ENCODE data around the gene CAPN13.

The CAPN13 gene

DNA sequence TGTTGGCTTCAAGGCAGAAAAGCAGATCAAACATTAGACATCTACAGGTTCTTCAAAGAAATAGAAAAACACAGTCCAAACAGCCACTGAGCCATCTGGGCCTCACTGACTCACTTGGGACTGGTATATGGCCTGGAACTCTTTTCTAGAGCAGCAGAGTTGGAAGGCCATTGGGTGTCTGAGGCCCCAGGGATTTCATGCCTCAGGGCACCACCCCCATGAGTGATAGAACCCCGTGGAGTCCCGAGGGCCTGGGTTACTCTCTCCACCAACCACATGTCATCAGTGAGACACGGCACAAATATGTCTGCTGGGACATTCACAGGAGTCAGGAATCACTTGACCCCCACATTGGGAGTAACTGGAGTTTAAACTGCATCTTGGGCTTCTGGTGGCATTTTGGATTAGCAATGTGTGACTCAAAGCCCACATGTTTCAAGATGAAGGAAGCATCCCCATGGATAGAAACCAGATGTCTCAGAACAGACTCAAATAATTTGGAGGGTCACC lies 44.0 kb downstream of the CAPN13 start:
- no peak for DNase-seq

DNA sequence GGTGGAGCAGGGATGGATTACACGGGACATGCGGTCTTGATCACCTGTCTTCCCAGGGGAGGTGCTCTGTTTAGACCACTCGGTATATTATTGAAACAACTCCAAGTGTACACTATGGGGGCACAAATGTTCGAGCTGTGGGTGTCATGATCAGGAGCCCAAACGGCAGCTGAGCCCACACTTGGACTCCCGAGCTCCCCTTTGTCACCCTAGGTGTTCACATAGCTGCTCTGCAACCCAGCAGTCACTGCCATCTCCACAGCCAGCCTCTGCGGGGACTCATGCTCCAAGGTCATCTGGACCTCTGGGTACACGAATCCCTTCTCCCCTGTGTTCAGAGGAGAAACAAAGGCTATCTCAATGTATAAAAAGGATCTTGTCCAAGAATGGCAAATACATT lies 46.0 kb downstream of the CAPN13 start:
- DNase-seq: no peak

DNA sequence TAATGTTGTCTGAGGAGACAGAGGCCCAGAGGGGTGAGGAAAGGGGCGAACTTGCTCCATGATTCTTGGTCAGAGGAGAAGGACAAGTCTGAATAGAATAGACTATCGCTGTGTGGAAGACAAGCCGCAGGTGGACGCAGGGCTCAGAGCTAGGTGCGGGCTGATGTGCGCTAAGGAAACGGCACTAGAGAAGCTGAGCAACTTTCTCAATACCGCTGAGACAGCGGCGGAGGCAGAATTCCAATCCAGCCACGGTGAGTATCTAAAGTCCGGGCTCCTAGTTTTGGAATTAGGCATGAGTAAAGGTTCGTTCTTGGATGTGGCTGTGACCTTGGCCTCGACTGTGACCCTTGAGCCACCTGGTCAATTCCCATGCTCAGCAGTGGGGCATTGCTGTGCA lies 47.8 kb downstream of the CAPN13 start:
- no peak for DNase-seq

DNA sequence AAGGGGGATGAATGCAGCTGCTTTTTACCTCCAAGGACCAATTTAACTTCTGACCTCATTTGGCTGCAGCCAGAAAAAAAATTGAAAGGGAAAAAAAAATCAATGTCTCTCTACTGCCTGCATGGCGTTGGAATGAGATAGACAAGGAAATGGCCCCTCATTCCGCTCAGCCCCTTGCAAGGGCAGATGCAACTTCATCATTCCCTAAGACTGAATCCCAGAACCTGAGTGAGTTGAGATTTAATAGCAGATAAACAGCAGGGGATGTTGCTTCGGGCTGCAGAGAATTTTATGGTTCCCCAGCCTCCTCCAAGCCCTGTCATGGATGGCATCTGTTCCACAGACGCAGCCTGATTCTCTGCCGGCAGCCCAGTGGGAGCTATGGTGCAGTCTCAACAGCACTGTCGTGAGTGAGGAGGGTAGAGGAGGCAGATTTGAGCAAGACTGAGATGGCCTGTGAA lies 49.0 kb downstream of the CAPN13 start:
- no peak for DNase-seq

DNA sequence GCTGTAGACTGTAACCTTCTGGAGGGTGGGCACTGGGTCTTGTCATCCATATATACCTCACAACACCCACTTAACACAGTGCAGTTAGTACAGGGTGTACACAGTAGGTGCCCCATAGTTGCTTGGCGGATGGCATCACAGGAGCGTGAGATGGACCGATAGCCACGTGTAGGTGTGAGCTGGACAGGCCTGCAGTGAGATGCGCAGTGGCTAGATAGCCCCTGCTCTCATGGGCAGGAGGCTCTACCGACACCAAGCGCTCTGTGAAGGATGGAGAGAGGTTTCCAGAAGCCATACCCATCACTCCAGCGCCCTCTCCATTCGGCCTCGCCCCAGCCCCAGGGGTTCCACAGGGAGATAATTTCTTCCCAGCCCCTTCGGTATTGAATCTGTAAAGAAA lies 49.5 kb downstream of the CAPN13 start:
- no peak for DNase-seq

DNA sequence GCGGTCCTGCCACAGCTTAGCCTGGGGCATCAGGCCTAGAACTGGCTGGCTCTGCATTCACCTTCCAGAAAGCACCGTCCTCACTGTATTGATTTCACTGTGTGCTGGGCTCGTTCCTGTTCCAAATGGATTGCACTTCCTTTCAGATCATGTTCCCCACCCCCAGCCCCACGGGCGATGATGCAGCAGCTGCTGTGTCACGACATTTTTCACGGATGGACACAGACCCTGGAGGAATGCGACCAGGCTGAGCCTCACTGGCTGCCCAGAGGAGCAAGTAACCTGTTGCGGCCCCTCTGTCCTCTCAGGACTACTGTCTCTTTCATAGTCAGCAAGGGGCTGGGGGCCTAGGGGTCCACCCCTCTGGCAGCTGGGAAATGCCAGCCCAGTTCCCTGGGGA lies 50.3 kb downstream of the CAPN13 start:
- no peak for DNase-seq

DNA sequence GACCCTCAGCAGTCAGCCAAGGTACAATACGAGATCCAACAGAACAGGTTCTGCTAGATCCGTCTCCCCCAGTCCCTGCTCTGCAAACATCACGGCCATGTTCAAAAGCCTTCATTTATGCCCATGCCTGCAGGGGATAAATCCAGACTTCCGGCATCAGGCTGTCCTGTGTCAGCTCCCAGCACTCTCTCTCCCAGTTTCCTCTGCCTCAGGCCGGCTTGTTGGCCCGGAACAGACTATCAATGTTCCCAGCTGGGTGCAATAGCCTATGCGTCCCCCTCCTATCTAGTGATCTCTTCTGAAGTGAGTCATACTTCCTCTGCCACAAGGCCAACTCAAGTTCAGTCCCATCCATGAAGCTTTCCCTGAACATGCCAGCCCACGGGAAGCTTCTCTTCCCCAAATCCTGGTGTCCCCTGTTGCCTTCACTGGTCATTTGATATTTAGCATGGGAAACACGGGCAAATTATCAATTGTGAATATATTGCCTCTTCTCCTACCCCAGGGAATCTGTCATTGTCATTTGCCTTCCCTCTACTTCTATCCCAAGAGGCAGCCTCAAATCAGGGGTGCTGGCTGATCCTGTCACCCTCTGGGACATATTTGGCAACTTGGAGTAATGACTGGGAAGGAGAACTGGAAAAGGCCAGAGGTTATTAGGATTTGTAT lies 51.1 kb downstream of the CAPN13 start:
- no peak for DNase-seq

DNA sequence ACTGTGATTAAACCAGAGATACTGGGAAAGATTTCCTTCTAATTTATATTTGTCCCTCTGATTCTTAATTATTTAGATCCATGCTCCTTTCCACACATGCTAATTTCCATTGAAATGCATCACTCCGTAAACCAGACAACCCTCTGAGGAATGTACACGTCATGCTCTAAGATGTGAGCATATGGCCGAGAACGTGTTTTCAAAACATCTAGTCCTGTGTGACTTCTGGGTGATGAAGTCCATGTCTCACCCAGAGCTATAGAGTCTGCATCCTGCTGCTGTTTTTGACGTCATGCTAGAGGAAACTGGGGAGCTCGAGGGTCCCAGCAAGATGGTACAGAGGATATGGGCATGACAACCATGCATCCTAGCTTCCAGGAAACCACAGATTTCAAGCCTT lies 53.6 kb downstream of the CAPN13 start:
- DNase-seq: no peak

DNA sequence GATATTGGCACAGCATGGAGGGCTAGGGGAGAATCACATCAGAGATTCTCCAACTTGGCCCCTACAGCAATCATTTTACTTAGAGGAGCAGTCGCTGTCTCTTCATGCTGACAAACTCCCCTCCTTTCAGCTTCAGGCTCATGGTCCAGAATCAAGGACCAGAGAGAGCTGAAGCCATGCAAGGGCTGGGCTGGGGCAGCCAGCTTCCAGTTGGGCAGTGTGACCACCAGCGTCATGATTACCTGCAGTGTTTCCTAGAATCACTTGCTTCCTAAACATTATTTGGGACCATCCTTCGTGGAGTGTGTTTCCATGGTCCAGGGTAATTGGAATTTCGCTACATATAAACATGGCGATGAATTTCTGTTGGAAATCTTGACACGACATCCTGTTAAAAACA lies 54.4 kb downstream of the CAPN13 start:
- DNase-seq: no peak

DNA sequence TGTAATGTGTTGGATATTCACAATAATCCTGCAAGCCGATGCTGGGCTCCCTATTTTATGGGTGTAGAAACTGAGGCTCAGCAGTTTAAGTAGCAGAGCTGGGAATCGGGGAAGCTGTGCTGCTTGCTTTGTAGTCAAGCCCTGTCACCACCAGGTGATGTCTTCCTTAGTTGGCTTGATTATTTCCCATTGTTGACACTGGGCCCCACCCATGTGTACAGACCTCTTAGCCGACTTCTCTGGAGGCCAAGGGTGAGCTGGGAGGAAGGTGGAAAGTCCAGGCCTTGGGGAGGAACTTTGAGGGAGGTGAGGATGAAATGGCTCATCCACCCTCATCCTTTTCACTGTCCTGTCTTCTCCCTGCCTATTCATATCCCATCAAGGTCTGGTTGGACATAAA lies 60.0 kb downstream of the CAPN13 start:
- DNase-seq: no peak

DNA sequence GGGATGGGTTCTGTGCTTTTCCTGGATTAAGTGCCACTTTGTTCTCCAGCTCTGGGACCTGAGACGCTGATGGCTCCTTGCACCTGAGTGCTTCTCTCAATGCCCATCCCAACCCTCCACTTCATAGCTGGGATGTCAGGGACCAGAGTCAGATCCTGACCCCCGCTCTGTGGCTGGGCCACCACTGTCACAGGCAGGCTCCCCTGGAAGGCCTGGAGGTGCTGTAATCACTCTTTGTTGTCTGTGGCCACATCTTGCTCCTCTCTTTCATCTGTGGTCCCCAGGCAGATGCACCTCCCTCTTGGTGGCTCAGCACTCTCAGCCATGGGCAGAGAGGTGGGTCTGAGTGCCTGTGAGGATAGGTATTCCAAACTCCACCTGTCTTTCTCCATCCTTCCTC lies 62.4 kb downstream of the CAPN13 start:
- DNase-seq: no peak

DNA sequence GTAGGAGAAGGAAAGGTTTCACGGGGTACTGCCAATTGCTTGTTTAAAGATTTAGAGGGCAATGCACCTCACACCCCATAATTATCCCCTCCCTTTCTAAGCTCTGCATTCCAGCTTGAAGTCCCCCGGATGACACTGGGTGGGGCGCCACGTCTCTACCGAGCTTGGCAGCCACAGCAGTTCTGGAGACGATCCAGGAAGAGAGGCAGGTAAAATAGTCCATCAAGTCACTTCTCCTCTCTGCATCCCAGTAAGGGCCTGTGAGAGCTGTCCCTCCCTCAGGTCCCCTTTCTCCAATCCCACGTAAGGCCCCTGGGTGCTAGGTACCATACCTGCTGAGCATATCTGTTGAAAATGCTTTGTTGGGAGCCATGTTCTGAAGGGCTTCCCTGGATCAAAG lies 65.7 kb downstream of the CAPN13 start:
- DNase-seq: no peak

DNA sequence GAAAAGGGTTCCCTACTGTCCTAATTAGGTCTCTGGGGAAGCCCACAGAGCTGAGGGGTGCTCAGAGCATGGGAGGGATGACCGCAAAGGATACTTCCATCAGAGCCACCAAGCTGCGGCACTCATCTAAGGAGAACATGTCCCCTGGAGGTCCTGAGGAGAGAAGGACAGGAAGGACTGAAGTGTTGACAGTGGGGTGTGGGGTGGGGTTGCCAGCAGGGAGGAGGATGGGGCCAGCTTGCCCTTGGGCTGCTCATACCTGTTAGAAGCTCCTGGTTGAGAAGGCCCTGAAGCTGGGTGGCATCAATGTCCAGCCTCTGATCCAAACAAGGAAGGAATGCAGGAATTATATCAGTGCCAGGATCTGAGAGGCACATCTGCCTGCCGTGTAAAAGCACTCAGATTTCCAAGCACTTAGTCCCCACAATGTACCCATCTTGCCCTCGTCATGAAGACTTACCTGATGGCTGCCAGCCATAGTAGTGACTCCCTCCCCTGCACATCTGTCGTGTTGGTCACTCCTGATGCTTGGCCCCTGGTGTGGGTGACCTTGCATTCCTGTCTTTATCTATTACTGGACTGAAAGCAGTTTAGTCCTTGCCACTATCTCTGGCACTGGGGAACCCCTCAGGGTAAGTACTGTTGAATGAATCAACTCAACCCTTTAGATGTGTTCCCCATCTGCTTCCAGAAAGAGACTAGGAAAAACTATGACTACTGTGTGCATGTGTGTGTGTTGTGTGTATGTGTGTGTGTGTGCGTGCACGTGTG lies 68.9 kb downstream of the CAPN13 start:
- no peak for DNase-seq

DNA sequence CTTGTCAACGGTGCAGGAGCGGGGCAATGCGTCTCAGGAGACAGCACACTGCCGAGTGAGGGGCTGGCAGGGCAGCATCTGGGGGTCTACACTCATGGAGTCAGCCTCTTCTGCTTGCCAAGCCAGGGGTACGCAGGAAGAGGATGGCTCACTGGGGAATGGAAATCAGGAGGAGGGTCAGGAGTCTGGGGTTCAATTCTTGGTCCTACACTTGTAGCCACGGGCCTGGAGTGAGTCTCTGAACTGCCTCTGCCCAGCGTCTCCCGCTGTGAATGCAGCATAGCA lies 70.0 kb downstream of the CAPN13 start:
- no peak for DNase-seq

DNA sequence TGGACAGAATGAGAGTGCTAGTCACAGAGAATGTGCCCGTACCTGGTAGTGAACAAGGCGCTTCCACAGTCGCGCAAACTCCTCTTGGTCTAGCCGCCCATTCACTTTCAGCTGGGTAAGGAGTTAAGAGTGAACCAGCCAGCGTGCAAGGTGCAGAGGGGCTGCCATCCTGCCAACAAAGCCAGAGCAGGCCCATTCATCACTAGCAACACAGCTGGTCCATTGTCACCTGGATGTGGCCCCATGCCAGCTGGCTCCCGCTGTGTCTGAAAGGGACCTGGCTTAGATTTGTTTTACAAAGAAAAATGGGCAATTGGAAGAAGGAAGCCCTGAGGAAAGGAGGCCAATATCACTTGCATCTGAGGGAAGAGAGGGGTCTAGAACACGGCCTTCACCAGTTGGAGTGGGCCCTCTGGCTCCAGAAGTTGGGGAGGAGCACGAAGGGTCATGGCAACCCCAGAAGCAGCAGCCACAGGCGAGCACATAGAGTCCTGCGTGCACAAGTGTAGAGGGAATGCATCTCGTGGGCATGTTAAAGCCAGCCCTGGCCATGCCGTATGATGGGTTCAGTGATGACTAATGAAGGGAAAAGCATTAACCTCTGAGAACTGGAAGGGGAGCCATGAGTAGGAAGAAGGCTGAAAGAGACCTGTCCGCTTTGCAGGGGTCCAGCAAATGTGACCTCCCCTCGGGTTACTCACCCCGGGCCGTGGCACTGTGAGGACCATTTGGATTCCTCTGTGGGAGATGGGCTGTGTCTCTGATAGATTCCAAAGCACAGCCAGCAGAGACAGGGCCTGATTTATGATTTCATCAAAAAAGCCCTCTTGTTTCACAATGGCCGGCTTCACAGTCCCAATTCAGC lies 70.6 kb downstream of the CAPN13 start:
- DNase-seq: no peak

DNA sequence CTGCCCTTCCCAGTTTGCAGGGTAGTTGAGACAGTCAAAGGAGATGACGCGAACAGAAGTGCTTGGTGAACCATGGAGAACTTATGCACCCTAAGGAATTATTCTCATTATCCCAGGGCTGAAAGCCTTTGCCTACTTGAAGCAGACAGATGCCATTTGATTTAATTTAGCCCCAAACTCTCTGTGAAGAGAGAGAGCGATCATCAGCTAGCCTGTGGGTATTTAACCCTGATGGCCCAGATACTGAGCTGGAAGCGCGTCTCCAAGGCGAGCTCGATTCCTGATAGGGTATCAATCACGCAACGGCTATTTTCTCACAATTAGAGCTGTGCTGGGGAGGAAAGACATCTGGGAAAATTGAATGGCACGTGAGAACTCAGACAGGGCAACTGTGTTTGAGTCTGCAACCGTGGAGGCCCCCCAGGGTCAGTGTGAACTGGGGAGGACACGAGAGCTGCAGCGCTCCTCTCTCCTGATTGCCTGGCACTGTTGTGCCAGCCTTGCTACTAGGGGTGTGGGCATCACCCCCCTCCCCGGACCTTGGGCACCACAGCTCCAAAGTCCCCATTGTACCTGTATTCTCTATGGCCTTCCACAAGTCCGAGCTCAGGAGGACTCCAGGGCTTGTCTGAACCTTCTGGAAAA lies 73.2 kb downstream of the CAPN13 start:
- DNase-seq: no peak

DNA sequence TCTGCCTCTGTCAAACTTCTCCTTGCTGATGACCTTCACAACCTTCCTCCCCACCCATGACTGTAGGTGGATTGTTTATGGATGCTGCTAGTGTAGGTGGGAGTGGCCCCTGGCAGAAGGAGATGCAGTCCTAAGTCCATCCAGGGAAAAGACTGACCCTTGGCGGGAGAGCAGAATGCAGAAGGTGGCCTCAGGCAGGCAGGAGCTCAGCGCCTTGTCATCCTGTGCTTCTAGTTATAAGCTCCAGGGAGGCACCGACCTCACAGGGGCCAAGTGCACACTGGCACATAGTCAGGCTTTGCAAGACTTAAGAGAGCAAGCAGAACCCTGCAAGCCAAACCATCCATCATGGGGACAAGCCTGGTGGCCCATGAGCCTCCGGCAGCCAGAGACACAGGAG lies 74.4 kb downstream of the CAPN13 start:
- no peak for DNase-seq

DNA sequence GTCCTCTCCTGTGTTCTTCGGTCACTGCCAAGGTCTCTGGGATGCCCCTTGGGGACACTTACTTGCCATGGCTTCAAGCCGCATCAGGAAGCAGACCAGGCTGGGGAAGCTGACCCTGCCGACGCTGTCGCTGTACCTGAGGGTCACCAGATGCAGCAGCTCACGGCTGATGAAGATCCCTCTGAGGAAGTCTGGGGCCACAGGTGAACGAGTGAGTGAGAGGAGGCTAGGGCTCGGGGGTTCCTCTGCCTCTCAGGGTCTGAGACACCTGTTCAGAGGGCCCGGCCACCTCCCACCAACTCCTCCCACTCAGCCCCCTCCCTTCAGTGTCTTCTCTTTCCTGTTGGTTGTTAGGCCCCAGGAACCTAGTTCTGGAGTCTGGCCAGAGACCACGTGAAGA lies 74.9 kb downstream of the CAPN13 start:
- DNase-seq: no peak

DNA sequence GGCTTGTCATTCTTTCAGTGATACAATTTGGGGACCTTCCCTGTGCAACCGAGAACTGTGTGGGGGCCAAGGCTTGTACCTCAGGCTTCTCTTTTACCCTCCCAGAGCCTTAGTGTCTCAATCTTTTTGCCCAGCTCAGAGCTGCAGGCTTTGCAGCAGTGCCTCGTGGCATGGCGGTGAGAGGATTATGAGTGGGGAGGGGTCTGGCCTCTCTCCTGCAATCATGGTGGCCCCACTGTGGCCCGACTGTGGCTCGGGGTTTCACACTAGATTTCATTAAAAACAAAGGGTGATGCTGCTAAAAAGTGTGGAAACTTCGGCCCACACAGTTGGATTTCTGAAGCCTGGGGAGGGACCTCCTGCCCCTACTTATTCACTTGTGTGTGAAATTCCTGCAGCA lies 75.5 kb downstream of the CAPN13 start:
- DNase-seq: no peak

DNA sequence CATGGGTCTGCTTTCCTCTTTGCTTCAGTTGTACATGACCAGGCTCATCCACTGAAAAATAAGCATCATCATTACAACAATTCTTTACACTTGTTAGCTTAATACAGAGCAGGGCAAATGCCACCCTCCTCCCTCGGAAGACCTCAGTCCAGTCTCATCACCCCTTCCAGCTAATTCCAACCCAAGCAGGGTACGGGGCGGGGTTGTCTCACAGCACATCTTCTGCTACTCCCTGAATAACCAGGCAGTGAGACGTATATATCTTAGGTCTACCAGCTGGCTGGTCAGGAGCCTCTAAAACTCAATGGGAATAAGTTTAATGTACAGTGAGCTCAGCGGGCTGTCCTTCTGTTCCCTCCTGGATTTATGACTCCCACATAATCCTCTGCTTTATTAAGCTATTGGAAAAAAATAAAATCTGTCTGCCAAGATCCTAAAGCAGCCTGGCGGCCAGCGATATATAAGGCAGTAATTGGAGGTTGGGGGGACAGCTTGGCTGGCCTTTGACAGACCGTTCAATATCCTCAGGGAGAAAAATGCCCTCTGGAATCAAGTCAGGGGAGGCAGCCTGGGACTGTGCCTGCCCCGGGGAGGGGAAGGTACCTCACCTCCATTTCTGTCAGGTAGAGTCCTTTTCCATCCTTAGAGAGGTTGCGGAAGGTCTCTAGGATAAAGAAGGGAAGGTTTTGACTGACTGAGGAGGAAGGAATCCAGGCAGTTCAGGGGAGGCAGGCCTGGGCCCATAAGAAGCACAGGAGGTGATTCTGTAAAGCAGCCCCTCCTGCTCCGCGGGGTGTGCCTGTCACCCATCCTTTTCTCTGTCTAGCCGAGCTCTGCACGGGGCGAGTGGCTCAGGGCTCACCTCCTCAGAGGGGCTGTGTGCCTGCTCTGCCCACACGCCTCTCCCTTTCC lies 76.3 kb downstream of the CAPN13 start:
- DNase-seq: no peak

DNA sequence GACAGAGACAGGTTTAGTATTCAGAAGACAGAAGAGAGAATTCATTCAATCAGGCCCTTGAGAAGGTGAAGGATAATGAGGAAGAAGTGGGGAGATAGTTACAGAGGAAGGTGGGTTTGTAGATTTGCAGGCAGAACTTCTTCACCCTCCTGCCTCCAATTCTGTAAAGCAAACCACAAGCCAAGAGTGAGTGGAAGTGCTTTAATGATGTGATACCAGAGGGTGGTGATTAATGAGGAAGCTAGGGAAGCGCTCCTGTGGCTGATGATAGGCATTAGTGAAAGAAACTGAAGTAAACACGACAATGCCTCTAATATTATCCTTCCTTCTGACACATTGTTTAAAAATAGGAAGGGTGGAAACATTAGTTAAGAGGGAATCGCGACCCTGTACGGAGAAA lies 78.2 kb downstream of the CAPN13 start:
- no peak for DNase-seq
